ENCODE measurements around the gene DTD1. TPM values are rescaled to one million over a fixed set of nuclear protein-coding genes. Genes with fewer than 3 reads are reported as not detected.

Gene DTD1
- total RNA-seq, 2 experiments from 2014 or later, result 18.7 to 22.4 TPM

GRCh38 chr20:18790787-18791186, 202.9 kb downstream of the DTD1 start:
- no peak for ATAC-seq (ENCODE audit: low read depth)
- POLR2A ChIA-PET, result interaction anchor here (0.6 kb wide), 1 partner anchor 1262 kb away, joined by 3 read pairs; the partner anchor contains the start of genes CFAP61 and CRNKL1
- Mint-ChIP-seq H3K4me3 (no peak overlapping the region), H3K4me1 (peaks cover 8% of the 10 kb centered on the region), H3K27ac (no peak overlapping the region), H3K27me3 (peaks cover 5% of the 10 kb centered on the region), H3K9me3 (peaks cover 3% of the 10 kb centered on the region), H3K36me3 (peaks cover 2% of the 10 kb centered on the region)
- no peak for DNase-seq

- Mint-ChIP-seq H3K9me3 (peaks cover 4% of the 10 kb centered on the region), H3K27me3 (no peaks in the 10 kb centered on the region), H3K36me3 (peaks cover 2% of the 10 kb centered on the region), H3K4me1 (peaks cover 8% of the 10 kb centered on the region), H3K27ac (peak overlapping the region; percentile 95), H3K4me3 (peak overlapping the region; percentile 92)
- peak; percentile 77 for DNase-seq
- POLR2A ChIA-PET, result interaction anchor here (0.6 to 1.3 kb wide), 5 partner anchors 8 to 1112 kb away, joined by 3 to 5 read pairs (median 3); partner anchors contain the start of gene RRBP1
- ATAC-seq (ENCODE audit: low read depth), result peak; percentile 96
Observed at GRCh38 chr20:18793625-18794427, 206.0 kb downstream of the DTD1 start.

GRCh38 chr20:18794428-18794787, 206.6 kb downstream of the DTD1 start:
- Mint-ChIP-seq H3K27ac (peak overlapping the region; percentile 95), H3K4me3 (peak overlapping the region; percentile 92), H3K27me3 (no peaks in the 10 kb centered on the region), H3K9me3 (peaks cover 4% of the 10 kb centered on the region), H3K36me3 (peaks cover 2% of the 10 kb centered on the region), H3K4me1 (peaks cover 8% of the 10 kb centered on the region)
- POLR2A ChIA-PET, result interaction anchor here (1.0 to 1.3 kb wide), 3 partner anchors 9 to 40 kb away, joined by 3 to 5 read pairs (median 3); no protein-coding TSS in a partner anchor
- ATAC-seq (ENCODE audit: low read depth) (no peak), DNase-seq (no peak)

GRCh38 chr20:18795366-18795765, 207.5 kb downstream of the DTD1 start:
- peaks cover 4% of the 10 kb centered on the region for H3K9me3 Mint-ChIP-seq
- no peak for ATAC-seq (ENCODE audit: low read depth)
- POLR2A ChIA-PET, result no interaction called here
- H3K4me3 Mint-ChIP-seq, result no peak overlapping the region
- peaks cover 2% of the 10 kb centered on the region for H3K36me3 Mint-ChIP-seq
- no peaks in the 10 kb centered on the region for H3K27me3 Mint-ChIP-seq
- no peak overlapping the region for H3K27ac Mint-ChIP-seq
- no peak for DNase-seq
- H3K4me1 Mint-ChIP-seq, result peaks cover 8% of the 10 kb centered on the region

- H3K4me3 Mint-ChIP-seq, result no peak overlapping the region
- POLR2A ChIA-PET, result no interaction called here
- ATAC-seq (ENCODE audit: low read depth), result no peak
Observed at GRCh38 chr20:18796282-18796833, 208.5 kb downstream of the DTD1 start.

GRCh38 chr20:18801516-18801915, 213.7 kb downstream of the DTD1 start:
- POLR2A ChIA-PET, result no interaction called here
- H3K4me3 Mint-ChIP-seq, result no peak overlapping the region
- peaks cover under 1% of the 10 kb centered on the region for H3K9me3 Mint-ChIP-seq
- H3K36me3 Mint-ChIP-seq, result no peaks in the 10 kb centered on the region
- H3K27ac Mint-ChIP-seq, result no peak overlapping the region
- H3K27me3 Mint-ChIP-seq, result no peaks in the 10 kb centered on the region
- ATAC-seq (ENCODE audit: low read depth) (no peak), DNase-seq (no peak)
- H3K4me1 Mint-ChIP-seq, result peaks cover 2% of the 10 kb centered on the region

More at GRCh38 chr20:18796282-18796833, 208.5 kb downstream of the DTD1 start:
- Mint-ChIP-seq H3K36me3 (peaks cover 2% of the 10 kb centered on the region), H3K27ac (no peak overlapping the region), H3K27me3 (no peaks in the 10 kb centered on the region), H3K4me1 (peaks cover 8% of the 10 kb centered on the region), H3K9me3 (peaks cover 4% of the 10 kb centered on the region)
- DNase-seq, result no peak

- ATAC-seq (ENCODE audit: low read depth) (no peak), DNase-seq (no peak)
- Mint-ChIP-seq H3K9me3 (no peaks in the 10 kb centered on the region), H3K27me3 (no peaks in the 10 kb centered on the region), H3K27ac (no peak overlapping the region), H3K4me1 (peaks cover 2% of the 10 kb centered on the region), H3K36me3 (no peaks in the 10 kb centered on the region), H3K4me3 (no peak overlapping the region)
- POLR2A ChIA-PET, result no interaction called here
Observed at GRCh38 chr20:18802012-18802634, 214.3 kb downstream of the DTD1 start.

- H3K4me3 Mint-ChIP-seq, result no peak overlapping the region
- no peaks in the 10 kb centered on the region for H3K9me3 Mint-ChIP-seq
- no peaks in the 10 kb centered on the region for H3K27me3 Mint-ChIP-seq
- DNase-seq (no peak), ATAC-seq (ENCODE audit: low read depth) (peak; percentile 42)
- POLR2A ChIA-PET, result no interaction called here
- no peaks in the 10 kb centered on the region for H3K36me3 Mint-ChIP-seq
- peaks cover 2% of the 10 kb centered on the region for H3K4me1 Mint-ChIP-seq
- no peak overlapping the region for H3K27ac Mint-ChIP-seq
Observed at GRCh38 chr20:18805881-18806280, 218.0 kb downstream of the DTD1 start.

GRCh38 chr20:18808712-18809111, 220.9 kb downstream of the DTD1 start:
- POLR2A ChIA-PET, result no interaction called here
- no peaks in the 10 kb centered on the region for H3K9me3 Mint-ChIP-seq
- H3K27me3 Mint-ChIP-seq, result no peaks in the 10 kb centered on the region
- ATAC-seq (ENCODE audit: low read depth) (no peak), DNase-seq (no peak)
- H3K27ac Mint-ChIP-seq, result no peak overlapping the region
- peaks cover 2% of the 10 kb centered on the region for H3K4me1 Mint-ChIP-seq
- no peak overlapping the region for H3K4me3 Mint-ChIP-seq
- H3K36me3 Mint-ChIP-seq, result no peaks in the 10 kb centered on the region

- Mint-ChIP-seq H3K4me3 (no peak overlapping the region), H3K4me1 (no peaks in the 10 kb centered on the region), H3K36me3 (no peaks in the 10 kb centered on the region), H3K27me3 (no peaks in the 10 kb centered on the region), H3K9me3 (no peaks in the 10 kb centered on the region), H3K27ac (no peak overlapping the region)
- no peak for DNase-seq
- ATAC-seq (ENCODE audit: low read depth), result no peak
- POLR2A ChIA-PET, result no interaction called here
Observed at GRCh38 chr20:18811186-18811585, 223.3 kb downstream of the DTD1 start.

- no peak overlapping the region for H3K4me3 Mint-ChIP-seq
Observed at GRCh38 chr20:18811904-18812303, 224.1 kb downstream of the DTD1 start.

GRCh38 chr20:18813483-18813882, 225.6 kb downstream of the DTD1 start, which contains the start of gene SCP2D1:
Gene SCP2D1, plus strand, starts transcription at chr20:18813783. Its CDS starts 33 bp downstream, at chr20:18813816.
- Mint-ChIP-seq H3K9me3 (no peaks in the 10 kb centered on the region), H3K4me3 (no peak within 1 kb of the TSS), H3K4me1 (no peaks in the 10 kb centered on the region), H3K27me3 (no peaks in the 10 kb centered on the region), H3K36me3 (no peaks in the 10 kb centered on the region), H3K27ac (no peak within 1 kb of the TSS)
- no peak for DNase-seq
- POLR2A ChIA-PET, result no interaction called here
- ATAC-seq (ENCODE audit: low read depth), result no peak

More at GRCh38 chr20:18811904-18812303, 224.1 kb downstream of the DTD1 start:
- Mint-ChIP-seq H3K27me3 (no peaks in the 10 kb centered on the region), H3K9me3 (no peaks in the 10 kb centered on the region), H3K4me1 (no peaks in the 10 kb centered on the region), H3K27ac (no peak overlapping the region), H3K36me3 (no peaks in the 10 kb centered on the region)
- POLR2A ChIA-PET, result no interaction called here
- no peak for DNase-seq
- ATAC-seq (ENCODE audit: low read depth), result no peak

- ATAC-seq (ENCODE audit: low read depth) (no peak), DNase-seq (no peak)
- Mint-ChIP-seq H3K4me3 (no peak overlapping the region), H3K36me3 (no peaks in the 10 kb centered on the region), H3K9me3 (no peaks in the 10 kb centered on the region), H3K27me3 (peaks cover 5% of the 10 kb centered on the region), H3K4me1 (no peaks in the 10 kb centered on the region), H3K27ac (no peak overlapping the region)
- POLR2A ChIA-PET, result no interaction called here
Observed at GRCh38 chr20:18815194-18815942, 227.5 kb downstream of the DTD1 start.
